GM21526 (cell line): Measurements from ENCODE around the gene FOXL3.
A peak's percentile ranks its signal among the peaks of the same experiment; 100 is the strongest.

Experiments
- ATAC-seq: cut with Tn5 transposase; IDR thresholded peaks from one replicate; pipeline ENCODE4 v1.9.1; 2021; ENCODE audit warnings: moderate library complexity; ENCODE audit not compliant: unreplicated experiment, low FRiP score

Gene FOXL3

DNA sequence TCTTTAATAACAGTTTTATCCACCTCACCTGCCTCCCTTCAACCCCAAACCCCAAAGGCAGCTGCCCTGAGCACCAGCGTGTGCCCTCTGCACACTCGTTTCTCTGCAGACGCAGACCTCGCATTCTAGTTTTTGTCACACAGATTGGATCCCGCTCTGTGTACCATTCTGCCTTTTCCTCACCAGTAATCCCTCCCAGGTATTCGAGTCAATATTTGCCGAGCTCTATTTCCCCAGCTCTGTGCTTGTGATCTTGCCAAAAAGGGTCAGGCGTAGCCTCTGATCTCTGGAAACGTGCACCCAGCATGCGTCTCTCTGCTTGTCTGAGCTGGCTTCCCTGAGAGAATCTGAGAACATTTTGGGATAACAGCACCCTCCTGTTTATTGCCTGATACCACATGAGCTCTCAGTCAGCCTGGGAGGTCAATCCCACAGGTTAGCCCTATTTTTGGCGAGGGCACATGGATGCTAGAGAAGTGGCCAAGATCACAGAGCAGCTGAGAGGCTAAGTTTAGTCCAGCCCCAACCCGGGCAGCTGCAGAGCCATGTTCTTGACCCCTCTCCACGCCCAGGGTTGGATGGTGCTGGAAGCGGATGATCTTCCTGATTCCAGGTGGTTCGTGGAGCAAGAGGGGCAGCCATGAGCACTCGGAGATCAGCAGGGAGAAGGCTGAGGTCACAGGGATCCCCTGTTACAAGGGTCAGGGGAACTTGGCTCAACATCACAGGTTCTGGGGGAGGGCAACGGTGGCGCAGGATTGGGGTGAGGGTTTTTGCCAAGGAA is 29.1 kb downstream of the FOXL3 start:
- no peak for ATAC-seq

DNA sequence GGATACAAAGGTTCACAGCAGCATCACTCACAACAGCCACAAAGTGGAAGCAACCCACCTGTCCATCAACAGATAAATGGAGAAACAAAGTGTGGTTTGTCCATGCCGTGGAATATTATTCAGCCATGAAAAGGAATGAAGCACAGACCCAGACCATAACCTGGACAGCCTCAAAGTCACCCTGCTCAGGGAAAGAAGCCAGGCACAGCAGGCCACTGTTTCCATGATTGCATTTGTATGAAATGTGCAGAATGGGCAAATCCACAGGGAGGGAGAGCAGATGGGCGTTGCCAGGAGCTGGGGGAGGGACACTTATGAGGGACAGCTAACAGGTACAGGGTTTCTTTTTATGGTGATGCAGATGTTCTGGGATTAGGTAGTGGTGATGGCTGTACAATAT is 30.3 kb downstream of the FOXL3 start:
- no peak for ATAC-seq

DNA sequence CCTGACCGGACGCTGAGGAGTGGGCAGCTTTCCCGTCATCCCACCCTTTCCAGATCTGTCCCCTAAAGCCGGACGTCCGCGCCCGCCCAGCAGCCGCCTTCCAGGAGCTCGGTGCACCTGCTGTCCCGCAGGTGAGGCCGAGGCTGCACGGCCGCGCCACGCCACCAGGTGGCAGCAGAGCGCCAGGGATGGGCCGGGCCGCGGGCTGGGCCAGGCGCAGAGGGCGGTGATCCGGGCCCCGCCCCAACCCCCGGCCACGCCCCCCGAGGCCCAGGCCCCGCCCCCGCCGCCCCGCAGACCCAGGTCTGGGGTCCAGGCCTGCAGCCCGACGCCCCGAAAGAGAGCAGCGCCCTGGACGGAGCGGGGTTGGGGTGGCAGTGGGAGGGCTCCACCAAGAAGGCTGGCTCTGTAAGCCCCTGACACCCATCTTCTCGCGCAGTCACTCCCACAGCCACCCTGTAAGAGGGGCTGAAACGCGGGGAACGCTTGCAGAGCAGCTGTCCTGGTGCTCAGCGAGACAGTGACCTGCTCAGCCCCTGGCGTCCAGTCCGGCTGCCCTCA is 32.2 kb downstream of the FOXL3 start:
- ATAC-seq, result peak; percentile 79

DNA sequence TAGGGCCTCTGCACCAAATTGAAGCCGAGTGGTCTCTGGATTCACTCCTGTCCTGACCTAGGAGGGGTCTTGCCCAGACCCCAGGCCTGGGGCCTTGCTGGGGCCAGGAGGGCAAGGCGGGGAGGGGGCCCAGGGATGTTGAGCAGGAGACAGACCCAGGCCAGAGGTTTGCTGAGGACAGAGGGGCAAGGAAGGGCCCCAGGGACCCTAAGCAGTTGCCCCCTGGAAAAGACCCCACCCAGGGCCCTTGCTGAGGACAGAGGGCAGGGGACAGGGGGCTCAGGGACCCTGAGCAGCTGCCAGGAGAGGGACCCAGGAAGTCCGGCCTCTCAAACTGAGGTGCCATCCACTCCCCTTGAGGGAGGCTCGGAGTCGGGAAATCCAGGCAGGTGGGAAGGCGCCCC is 32.7 kb downstream of the FOXL3 start:
- no peak for ATAC-seq

DNA sequence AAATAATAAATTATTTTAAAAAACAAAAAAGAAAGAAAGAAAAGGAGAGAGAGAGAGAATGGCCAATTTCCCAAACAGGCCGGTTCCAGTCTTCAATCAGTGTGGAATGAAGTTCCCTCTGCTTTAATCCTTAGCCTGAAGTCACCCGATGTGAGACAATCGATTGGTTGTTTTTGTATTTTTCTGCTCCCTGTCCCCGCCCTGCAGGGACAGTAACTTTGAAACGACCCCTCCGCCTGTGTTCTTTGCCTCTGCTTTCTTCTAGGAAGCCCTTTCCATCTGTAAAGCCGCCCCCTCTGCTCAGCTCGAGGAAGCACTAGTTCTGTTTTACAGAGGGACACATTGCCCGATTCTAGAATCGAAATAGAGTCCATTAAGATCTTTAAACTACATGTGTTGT is 33.4 kb downstream of the FOXL3 start:
- ATAC-seq, result no peak

DNA sequence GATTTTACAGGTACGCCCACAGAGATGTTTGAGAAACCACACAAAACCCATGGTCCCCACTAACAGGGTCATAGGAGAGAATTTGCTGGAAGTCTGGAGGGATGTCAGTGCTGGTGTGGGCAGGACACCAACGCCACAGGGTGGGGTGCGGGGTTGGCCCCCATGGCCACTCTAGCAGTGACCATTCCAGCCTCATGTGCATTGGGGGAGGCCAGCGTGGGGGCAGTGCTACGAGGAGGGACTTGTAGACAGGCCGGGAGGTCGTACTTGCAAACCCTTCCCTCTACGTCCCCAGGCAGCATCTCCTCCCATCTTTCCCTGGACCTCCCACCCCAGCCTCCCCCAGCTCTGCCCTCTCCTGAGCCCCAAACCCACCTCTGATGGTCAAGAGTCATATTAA is 34.0 kb downstream of the FOXL3 start:
- no peak for ATAC-seq

DNA sequence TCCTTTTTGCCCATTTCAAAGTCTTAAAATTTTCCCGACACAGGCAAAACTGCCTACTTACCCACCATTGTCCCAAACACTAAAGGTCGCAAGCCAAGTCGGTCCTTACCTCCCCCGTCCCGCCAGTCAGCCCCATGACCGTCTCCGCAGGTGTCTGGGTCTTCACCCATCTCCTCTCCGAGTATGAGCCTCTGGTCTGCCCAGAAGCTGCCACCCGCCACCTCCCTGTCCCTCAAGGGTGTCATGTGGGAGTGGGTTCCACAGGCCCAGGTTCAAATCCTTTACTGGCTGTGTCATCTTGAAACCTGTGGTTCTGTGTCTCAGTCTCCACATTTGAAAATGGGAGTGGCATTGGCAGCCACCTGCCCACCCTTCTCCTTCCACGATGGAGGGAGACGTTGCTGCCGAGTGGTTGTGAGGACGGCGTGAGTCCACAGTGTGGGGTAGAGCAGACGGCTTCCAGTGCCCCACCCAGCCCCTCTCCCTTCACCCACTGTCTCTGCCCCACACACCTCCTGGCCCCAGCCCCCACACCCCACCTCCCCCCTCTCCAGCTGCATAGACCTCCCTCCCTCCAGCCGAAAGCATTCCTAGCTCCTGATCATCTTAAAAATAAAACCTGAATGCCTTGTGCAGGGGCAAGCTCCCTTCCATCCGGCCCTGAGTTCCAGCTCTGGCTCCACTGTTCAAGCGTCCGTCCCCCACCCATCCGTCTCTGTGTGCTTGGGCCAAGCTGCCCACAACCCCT is 35.3 kb downstream of the FOXL3 start:
- no peak for ATAC-seq

GRCh38 chr7:325811-326210 is 35.8 kb downstream of the FOXL3 start:
- ATAC-seq, result no peak

GRCh38 chr7:326273-326672 is 36.3 kb downstream of the FOXL3 start:
- no peak for ATAC-seq

DNA sequence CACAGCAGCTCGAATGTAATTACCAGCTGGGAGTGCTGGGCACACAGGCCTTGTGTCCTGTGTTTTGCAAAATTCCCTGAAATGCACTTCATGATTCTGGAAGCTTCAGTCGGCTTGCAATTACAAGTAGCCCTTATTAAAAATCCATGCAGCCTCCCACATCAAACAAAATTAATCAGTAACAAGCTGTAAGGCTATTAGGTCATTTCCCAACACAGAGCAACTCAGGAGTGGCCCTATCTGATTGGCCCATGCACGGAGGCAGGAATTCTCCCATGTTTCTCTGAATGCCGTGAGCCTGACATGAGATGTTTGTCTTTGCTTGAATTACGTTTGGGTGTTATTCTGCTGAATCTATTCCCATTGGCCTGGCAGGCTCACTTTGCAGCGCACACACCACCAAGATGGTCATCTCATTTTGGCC is 36.9 kb downstream of the FOXL3 start:
- no peak for ATAC-seq

DNA sequence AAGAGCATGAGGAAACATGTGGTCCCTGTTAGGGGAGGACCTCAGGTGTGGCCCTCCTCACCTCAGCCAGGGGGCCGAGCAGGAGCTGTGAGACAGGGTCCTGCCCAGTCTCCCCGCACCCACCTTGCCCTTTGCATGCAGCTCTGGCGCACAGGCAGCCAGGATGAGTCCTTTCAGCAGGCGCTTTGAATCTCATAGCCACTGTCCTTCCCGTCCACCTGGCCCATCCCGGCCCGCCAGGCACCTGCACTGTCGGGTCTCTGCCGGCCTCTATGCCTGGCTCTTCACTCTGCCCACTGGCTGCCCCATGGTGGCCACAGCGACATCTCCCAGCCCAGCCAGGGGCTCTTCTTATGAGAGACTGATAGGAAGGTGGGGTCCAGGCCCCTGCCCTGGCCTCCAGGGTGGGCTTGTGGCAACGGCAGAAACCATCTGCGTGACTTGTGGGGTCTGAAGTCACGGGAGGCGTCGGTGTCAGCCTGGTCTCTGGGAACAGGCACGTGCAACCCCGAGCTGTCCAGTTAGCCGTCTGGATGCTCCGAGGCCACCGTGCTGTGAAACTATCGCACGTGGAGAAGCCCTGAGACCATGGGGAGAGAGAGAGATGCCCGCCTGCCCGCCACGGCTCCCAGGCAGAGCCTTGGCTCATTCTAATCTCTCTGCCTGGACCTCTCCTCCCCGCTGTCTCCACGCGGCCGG is 37.4 kb downstream of the FOXL3 start:
- no peak for ATAC-seq

DNA sequence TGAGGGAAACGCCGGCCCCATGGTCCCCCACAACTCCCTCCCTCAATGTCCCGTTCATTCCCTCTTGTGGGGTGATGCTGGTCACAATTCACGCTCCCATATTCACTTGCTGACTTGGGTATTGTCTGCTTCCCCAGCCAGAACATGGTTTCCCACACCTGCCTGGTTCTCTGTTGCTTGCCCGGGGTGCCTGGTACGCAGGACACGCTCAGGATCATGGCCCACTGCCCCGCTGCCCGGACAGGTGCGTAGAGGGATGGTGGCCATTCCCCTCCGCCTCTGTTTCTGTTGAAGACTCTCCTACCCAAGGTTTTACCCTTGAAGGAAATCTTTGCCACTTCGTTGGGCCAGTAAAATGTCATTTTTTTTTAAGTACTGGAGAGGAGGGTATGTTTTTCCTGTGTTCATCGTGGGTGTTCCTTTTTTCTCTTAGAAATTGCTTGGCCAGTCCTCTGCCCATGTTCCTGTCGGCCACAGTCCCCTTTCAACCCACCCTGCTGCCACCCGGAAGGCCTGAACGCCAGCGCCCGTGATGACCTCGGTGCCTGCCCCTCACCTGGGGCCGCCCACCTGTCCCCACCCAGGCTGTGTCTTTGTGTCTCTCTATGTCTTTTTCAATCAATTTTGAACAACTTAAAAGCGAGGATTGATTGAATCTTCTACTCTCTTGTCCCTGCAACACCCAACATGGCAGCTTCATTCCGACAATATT is 38.2 kb downstream of the FOXL3 start:
- no peak for ATAC-seq

GRCh38 chr7:329691-330281 is 39.8 kb downstream of the FOXL3 start:
- ATAC-seq, result no peak

DNA sequence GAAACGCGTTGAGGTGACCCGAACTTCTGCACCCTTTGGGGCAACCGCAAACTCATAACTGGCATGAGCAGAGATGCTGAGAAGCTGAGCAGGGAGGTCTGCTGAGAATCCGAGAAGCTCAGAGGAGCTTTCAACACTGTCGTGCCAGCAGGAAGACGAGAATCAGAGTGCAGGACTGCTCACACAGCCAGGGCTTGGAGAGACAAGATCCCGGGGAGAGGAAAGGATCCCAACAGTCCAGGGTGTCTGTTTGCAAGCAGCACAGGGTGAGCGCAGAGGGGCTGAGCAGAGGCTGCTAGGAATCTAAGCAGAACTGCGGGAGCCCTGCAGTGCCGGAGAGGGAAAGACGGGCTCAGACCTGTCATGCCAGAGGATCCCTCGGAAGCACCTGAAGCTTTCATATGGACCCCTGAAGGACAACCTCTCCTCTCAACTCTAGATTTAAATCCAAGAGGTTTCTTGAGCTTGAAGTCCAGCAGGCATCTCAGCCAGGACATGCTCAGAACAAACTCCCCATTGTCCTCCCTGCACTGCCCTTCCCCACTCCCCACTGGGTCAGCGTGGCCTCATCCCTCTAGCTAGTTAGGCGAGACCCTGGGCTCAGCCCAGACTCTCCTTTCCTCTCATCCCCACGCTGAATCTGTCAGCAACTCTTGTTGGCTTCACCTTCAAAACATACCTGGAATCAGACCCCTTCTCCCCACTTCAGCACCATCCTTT is 40.7 kb downstream of the FOXL3 start:
- ATAC-seq, result no peak

DNA sequence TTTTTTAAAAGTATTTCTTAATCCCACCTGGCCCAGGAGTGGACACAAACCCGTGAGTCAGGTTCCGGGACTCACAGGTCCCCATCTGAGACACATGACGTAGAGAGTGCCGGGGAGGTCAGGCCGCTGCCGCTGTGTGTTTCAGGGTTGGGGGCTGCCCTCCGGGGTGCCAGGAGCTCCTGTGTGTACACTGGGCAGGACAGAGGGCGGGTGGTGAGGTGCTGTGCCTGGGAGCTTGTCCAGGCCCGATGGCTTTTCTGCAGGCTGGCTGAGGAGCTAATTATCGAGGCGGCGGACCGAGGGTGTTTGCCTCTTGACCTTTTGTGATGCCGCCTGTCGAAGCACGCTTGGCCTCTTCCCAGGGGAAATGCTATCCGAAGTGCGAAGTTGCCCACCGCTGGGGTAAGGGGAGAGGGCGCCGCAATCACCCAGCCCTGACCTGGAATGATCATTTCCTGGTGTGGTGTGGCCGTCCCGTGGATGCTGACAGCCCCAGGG is 42.1 kb downstream of the FOXL3 start:
- no peak for ATAC-seq

DNA sequence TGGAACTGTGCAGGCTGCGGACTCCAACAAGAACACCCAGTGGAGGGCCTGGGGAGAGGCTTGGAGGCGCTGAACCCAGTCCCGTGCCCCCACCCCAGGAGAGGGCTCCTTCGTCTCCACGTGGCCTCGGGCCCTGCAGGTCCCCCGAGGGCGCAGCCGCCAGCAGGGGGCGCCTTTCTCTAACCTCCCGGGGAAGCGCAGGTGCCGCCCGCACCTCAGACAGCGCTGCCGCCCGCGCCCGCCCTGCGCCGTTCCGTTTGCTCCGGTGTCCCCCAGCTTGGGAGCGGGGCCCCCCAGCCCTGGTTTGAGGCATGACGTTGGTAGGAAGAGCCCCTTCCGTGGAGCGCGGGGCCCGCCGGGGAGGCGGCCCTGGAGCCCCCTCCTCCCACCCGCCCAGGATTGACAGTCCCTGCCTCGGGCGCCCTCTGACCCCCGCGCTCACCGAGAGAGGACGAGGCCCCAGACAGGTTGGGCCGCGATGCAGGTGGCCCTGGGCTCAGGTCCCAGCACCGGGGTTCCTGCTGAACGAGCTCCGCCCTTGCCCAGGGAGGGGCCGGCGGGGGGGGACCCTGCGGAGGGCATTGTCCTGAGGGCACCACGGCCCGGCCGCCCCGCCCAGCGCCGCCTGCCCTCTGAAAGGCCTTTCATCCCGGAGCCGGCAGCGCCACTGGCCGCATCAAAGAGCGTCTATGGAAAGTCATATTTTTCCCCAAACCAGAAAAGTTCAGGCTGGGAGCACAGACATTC is 42.8 kb downstream of the FOXL3 start:
- no peak for ATAC-seq

- ATAC-seq, result no peak
Measured at GRCh38 chr7:333393-333764, 43.4 kb downstream of the FOXL3 start.

GRCh38 chr7:334618-335357 is 44.8 kb downstream of the FOXL3 start:
- ATAC-seq, result no peak
